Measurements from ENCODE around the gene CCDC158.

- TF ChIP-seq CTCF (IDR thresholded peaks at IDR 0.05) (no peak), POLR2A (IDR thresholded peaks at IDR 0.05) (no peak)
Measured at GRCh38 chr4:76441881-76442280, 20.9 kb upstream of the CCDC158 start.

Data from Peyer's patch (tissue), 4 donors.